ENCODE data around the gene PSMC6.

Gene PSMC6

GRCh38 chr14:52683985-52684520, 22.9 kb upstream of the PSMC6 start:
- no peak overlapping the region for H3K4me3 ChIP-seq (ENCODE audit: low read length)
- no peak for TF ChIP-seq CTCF (IDR thresholded peaks at IDR 0.05; ENCODE audit: insufficient read depth, low read depth, low read length, missing control alignments)
- no peak for DNase-seq (ENCODE audit: low read depth)

GRCh38 chr14:52686176-52686575, 20.8 kb upstream of the PSMC6 start:
- no peak overlapping the region for H3K4me3 ChIP-seq (ENCODE audit: low read length)
- TF ChIP-seq CTCF (IDR thresholded peaks at IDR 0.05; ENCODE audit: insufficient read depth, low read depth, low read length, missing control alignments) = no peak
- no peak for DNase-seq (ENCODE audit: low read depth)

- H3K4me3 ChIP-seq (ENCODE audit: low read length) = no peak overlapping the region
- DNase-seq (ENCODE audit: low read depth) = peak; percentile 38
- TF ChIP-seq CTCF (IDR thresholded peaks at IDR 0.05; ENCODE audit: insufficient read depth, low read depth, low read length, missing control alignments) = no peak
Observed at GRCh38 chr14:52690983-52691760, 15.8 kb upstream of the PSMC6 start.

- no peak for TF ChIP-seq CTCF (IDR thresholded peaks at IDR 0.05; ENCODE audit: insufficient read depth, low read depth, low read length, missing control alignments)
- peak; percentile 57 for DNase-seq (ENCODE audit: low read depth)
- H3K4me3 ChIP-seq (ENCODE audit: low read length) = no peak overlapping the region
Observed at GRCh38 chr14:52692248-52692962, 14.6 kb upstream of the PSMC6 start.

GRCh38 chr14:52693036-52693435, 14.0 kb upstream of the PSMC6 start:
- no peak for DNase-seq (ENCODE audit: low read depth)
- H3K4me3 ChIP-seq (ENCODE audit: low read length) = no peak overlapping the region
- no peak for TF ChIP-seq CTCF (IDR thresholded peaks at IDR 0.05; ENCODE audit: insufficient read depth, low read depth, low read length, missing control alignments)

GRCh38 chr14:52693532-52693931, 13.5 kb upstream of the PSMC6 start:
- no peak overlapping the region for H3K4me3 ChIP-seq (ENCODE audit: low read length)
- no peak for TF ChIP-seq CTCF (IDR thresholded peaks at IDR 0.05; ENCODE audit: insufficient read depth, low read depth, low read length, missing control alignments)
- no peak for DNase-seq (ENCODE audit: low read depth)

Measured in epithelial cell of esophagus (primary cell).